Epithelial cell of proximal tubule (primary cell): Measurements from ENCODE around the gene PDHX. TPM values are rescaled to one million over a fixed set of nuclear protein-coding genes. Genes with fewer than 3 reads are reported as not detected.

Source experiments
- DNase-seq: peaks from one replicate; pipeline ENCODE4 v3.0.0-alpha.2; 2011; ENCODE audit warnings: low read depth
- H3K4me3 ChIP-seq: 2 replicates; pipeline ENCODE4 v1.5.1; 2011; ENCODE audit warnings: low read depth, mild to moderate bottlenecking, low read length
- CTCF ChIP-seq: conservative IDR thresholded peaks from 2 replicates; pipeline ENCODE4 v1.5.1; 2012; ENCODE audit warnings: low read depth, mild to moderate bottlenecking, low read length
- total RNA-seq: library from RNA; depleted of rRNA; stranded (reverse); fragments of >200 nt; gene quantifications from 2 replicates; pipeline ENCODE4 v1.2.3, GENCODE V29; 2015

The PDHX gene
- total RNA-seq, 1 donor from 2014 or later: 19.3 TPM

GRCh38 chr11:34970033-34970432, 53.6 kb downstream of the PDHX start:
- no peak for DNase-seq
- no peak for TF ChIP-seq CTCF
- H3K4me3 ChIP-seq: no peak overlapping the region

- H3K4me3 ChIP-seq: no peak overlapping the region
- no peak for TF ChIP-seq CTCF
- no peak for DNase-seq
Observed at GRCh38 chr11:34970480-34970879, 54.1 kb downstream of the PDHX start.

DNA sequence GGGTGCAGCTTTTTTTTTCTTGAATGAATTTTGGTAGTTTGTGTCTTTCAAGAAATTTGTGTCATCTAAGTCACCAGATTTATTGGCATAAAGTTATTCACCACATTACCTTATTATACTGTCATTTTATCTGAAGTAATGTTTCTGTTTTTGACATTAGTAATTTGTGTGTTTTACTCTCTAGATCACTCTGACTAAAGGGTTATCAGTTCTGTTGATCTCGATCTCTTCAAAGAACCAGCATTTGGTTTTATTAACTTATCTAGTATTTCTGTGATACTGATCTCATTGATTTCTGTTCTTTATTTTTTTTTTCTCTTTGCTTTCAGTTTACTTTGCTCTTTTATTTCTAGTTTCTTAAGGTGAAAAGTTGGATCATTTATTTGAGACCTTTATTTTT, 55.5 kb downstream of the PDHX start:
- TF ChIP-seq CTCF: no peak
- DNase-seq: no peak
- H3K4me3 ChIP-seq: no peak overlapping the region

DNA sequence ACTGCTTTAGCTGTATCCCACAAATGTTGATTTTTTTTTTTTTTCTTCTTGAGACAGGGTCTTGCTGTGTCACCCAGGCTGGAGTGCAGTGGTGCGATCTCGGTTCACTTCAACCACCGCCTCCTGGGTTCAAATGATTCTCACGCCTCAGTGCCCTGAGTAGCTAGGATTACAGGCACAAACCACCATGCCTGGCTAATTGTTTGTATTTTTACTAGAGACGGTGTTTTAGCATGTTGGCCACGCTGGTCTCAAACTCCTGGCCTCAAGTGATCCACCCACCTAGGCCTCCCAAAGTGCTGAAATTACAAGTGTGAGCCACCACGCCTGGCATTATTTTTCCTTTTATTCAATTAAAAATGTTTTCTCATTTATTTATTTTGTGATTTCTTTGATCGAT, 55.9 kb downstream of the PDHX start:
- no peak for TF ChIP-seq CTCF
- H3K4me3 ChIP-seq: no peak overlapping the region
- DNase-seq: no peak

- no peak overlapping the region for H3K4me3 ChIP-seq
- no peak for TF ChIP-seq CTCF
- DNase-seq: no peak
Observed at GRCh38 chr11:34972892-34973291, 56.5 kb downstream of the PDHX start.

- DNase-seq: no peak
- H3K4me3 ChIP-seq: no peak overlapping the region
- TF ChIP-seq CTCF: no peak
Observed at GRCh38 chr11:34975482-34975881, 59.1 kb downstream of the PDHX start.

DNA sequence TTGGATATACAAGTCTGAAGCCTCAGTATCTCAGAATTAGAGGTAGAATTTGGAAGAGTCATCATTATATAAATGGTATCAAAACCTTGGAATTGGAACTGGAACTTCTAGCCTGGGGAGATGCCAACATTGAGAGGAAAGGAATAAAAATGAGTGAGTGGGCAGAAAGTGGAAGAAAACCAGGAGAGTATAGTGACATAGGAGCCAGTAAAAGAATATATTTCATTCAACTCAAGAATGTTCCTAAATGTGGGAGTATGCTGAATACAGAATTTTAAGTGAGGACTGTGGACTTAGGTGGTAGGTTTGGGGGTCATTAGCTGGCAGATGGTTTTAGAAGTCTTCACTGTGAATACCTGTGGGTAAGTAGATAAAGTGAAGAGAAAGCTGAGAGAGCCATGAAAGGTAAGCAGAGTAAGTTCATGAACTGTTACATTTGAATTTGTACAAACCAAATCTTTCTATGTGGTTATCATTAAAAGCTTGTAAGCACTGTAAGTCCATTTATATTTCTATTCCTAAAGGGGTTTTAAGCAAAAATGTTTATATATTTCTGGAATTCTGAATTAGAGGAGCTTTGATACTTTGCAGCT, 60.2 kb downstream of the PDHX start:
- DNase-seq: no peak
- no peak for TF ChIP-seq CTCF
- no peak overlapping the region for H3K4me3 ChIP-seq
